Measurements from ENCODE around the gene DLG5. TPM values are rescaled to one million over a fixed set of nuclear protein-coding genes. Genes with fewer than 3 reads are reported as not detected.

DLG5 gene
- total RNA-seq, 1 donor from 2014 or later: 58.4 TPM

- H2AFZ ChIP-seq (ENCODE audit: low read depth, low read length): no peak overlapping the region
- H4K20me1 ChIP-seq (ENCODE audit: insufficient read depth, low read length): peaks cover 13% of the 10 kb centered on the region
- H3K27ac ChIP-seq (ENCODE audit: low read depth, low read length): no peak overlapping the region
- no peak overlapping the region for H3K4me2 ChIP-seq (ENCODE audit: low read length)
- peaks cover 33% of the 10 kb centered on the region for H3K4me1 ChIP-seq (ENCODE audit: insufficient read depth, low read length)
- H3K27ac Mint-ChIP-seq (ENCODE audit: unreplicated experiment): no peak overlapping the region
- H3K9me3 Mint-ChIP-seq (ENCODE audit: unreplicated experiment): no peaks in the 10 kb centered on the region
- DNase-seq (ENCODE audit: low read depth) (no peak), FAIRE-seq (no peak)
- no peaks in the 10 kb centered on the region for H3K9me3 ChIP-seq (ENCODE audit: insufficient read depth, low read depth, low read length)
- H3K4me3 ChIP-seq (ENCODE audit: insufficient read depth, low read depth, low read length): no peak overlapping the region
- no peaks in the 10 kb centered on the region for H3K27me3 ChIP-seq (ENCODE audit: insufficient read depth, low read length)
- peaks cover 16% of the 10 kb centered on the region for H3K36me3 ChIP-seq (ENCODE audit: insufficient read depth, low read length)
- peaks cover 34% of the 10 kb centered on the region for H3K36me3 Mint-ChIP-seq (ENCODE audit: low read depth, unreplicated experiment)
- TF ChIP-seq EZH2 (IDR thresholded peaks at IDR 0.05; ENCODE audit: insufficient read depth, low read length): no peak
- no peak for TF ChIP-seq CTCF (IDR thresholded peaks at IDR 0.05; ENCODE audit: insufficient read depth, low read depth, low read length)
- H3K4me3 Mint-ChIP-seq (ENCODE audit: unreplicated experiment): no peak overlapping the region
- no peak overlapping the region for H3K9ac ChIP-seq (ENCODE audit: low read length)
- peaks cover 34% of the 10 kb centered on the region for H3K4me1 Mint-ChIP-seq (ENCODE audit: low read depth, unreplicated experiment)
- H3K79me2 ChIP-seq (ENCODE audit: insufficient read depth, low read length): peaks cover 3% of the 10 kb centered on the region
- no peaks in the 10 kb centered on the region for H3K27me3 Mint-ChIP-seq (ENCODE audit: low read depth, unreplicated experiment)
These were observed 85.9 kb downstream of the DLG5 start for GRCh38 chr10:77840636-77841035.

GRCh38 chr10:77837925-77838595 is 88.5 kb downstream of the DLG5 start:
- no peak for FAIRE-seq

More at GRCh38 chr10:77837925-77838595, 88.5 kb downstream of the DLG5 start:
- no peaks in the 10 kb centered on the region for H3K27me3 ChIP-seq (ENCODE audit: insufficient read depth, low read length)
- peaks cover 21% of the 10 kb centered on the region for H4K20me1 ChIP-seq (ENCODE audit: insufficient read depth, low read length)
- H2AFZ ChIP-seq (ENCODE audit: low read depth, low read length): no peak overlapping the region
- TF ChIP-seq CTCF (IDR thresholded peaks at IDR 0.05; ENCODE audit: insufficient read depth, low read depth, low read length): no peak
- TF ChIP-seq EZH2 (IDR thresholded peaks at IDR 0.05; ENCODE audit: insufficient read depth, low read length): no peak
- no peak overlapping the region for H3K4me2 ChIP-seq (ENCODE audit: low read length)
- no peaks in the 10 kb centered on the region for H3K9me3 Mint-ChIP-seq (ENCODE audit: unreplicated experiment)
- no peak overlapping the region for H3K4me3 Mint-ChIP-seq (ENCODE audit: unreplicated experiment)
- H3K4me1 Mint-ChIP-seq (ENCODE audit: low read depth, unreplicated experiment): peaks cover 15% of the 10 kb centered on the region
- H3K27ac ChIP-seq (ENCODE audit: low read depth, low read length): no peak overlapping the region
- H3K4me1 ChIP-seq (ENCODE audit: insufficient read depth, low read length): peaks cover 21% of the 10 kb centered on the region
- no peak for DNase-seq (ENCODE audit: low read depth)
- no peak overlapping the region for H3K27ac Mint-ChIP-seq (ENCODE audit: unreplicated experiment)
- H3K9me3 ChIP-seq (ENCODE audit: insufficient read depth, low read depth, low read length): no peaks in the 10 kb centered on the region
- peaks cover 32% of the 10 kb centered on the region for H3K36me3 Mint-ChIP-seq (ENCODE audit: low read depth, unreplicated experiment)
- H3K27me3 Mint-ChIP-seq (ENCODE audit: low read depth, unreplicated experiment): no peaks in the 10 kb centered on the region
- H3K4me3 ChIP-seq (ENCODE audit: insufficient read depth, low read depth, low read length): no peak overlapping the region
- peaks cover 19% of the 10 kb centered on the region for H3K36me3 ChIP-seq (ENCODE audit: insufficient read depth, low read length)
- no peak overlapping the region for H3K9ac ChIP-seq (ENCODE audit: low read length)
- no peaks in the 10 kb centered on the region for H3K79me2 ChIP-seq (ENCODE audit: insufficient read depth, low read length)

All from astrocyte (in vitro differentiated cells and primary cell).